ENCODE data around the gene CERKL. TPM values are rescaled to one million over a fixed set of nuclear protein-coding genes. Genes with fewer than 3 reads are reported as not detected.

The CERKL gene
- total RNA-seq, 2 experiments from 2014 or later = not detected

DNA sequence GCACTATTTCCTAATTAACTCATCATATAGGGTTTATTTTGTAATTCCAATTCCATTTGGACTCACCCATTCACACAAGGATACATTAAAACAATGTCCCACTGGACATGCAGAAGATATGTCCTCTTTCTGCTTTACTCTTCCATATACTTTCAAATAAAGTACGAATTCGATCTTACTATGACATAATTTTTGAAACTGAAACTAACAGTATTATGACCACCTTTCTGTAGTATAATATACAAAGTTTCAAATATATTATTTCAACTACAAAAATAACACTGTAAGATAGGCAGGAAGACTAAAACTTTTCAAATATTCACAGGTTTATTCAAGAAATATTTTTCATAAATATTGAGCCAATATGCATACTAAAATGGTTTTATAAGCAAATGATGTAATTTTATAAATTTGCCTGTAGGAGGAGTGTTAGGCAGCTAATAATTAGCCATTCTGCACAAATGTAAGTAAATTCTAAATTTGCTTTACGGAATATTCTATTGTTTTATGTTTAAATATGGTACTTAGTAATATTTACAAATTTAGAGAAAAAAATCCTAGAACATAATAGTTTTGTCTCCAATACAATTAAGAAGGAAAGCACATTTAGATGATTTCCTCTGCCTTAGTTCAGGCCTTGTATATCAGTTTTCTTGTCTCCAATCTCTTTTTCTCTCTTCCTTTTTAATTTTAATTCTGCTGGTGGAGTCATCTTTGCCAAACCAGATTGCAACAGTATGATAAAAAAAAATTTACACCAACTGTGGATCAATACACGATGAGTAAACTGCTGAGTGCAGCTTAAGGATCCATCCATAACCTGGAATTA is 85.9 kb downstream of the CERKL start:
- ATAC-seq = no peak
- CTCF ChIA-PET = interaction anchor here (3.9 kb wide), 1 partner anchor 144 kb away, joined by 34 read pairs; no protein-coding TSS in a partner anchor
- H3K36me3 Mint-ChIP-seq = no peaks in the 10 kb centered on the region
- peaks cover 12% of the 10 kb centered on the region for H3K27me3 Mint-ChIP-seq
- H3K4me3 Mint-ChIP-seq = no peak overlapping the region
- peaks cover 1% of the 10 kb centered on the region for H3K4me1 Mint-ChIP-seq
- H3K27ac Mint-ChIP-seq = no peak overlapping the region
- no peaks in the 10 kb centered on the region for H3K9me3 Mint-ChIP-seq (ENCODE audit: low read depth)
- DNase-seq = no peak

- CTCF ChIA-PET = interaction anchor here (3.9 kb wide), 1 partner anchor 145 kb away, joined by 34 read pairs; no protein-coding TSS in a partner anchor
- H3K27me3 Mint-ChIP-seq = peaks cover 12% of the 10 kb centered on the region
- peaks cover 1% of the 10 kb centered on the region for H3K4me1 Mint-ChIP-seq
- DNase-seq = no peak
- no peak for ATAC-seq
- H3K9me3 Mint-ChIP-seq (ENCODE audit: low read depth) = no peaks in the 10 kb centered on the region
- H3K36me3 Mint-ChIP-seq = no peaks in the 10 kb centered on the region
- H3K4me3 Mint-ChIP-seq = no peak overlapping the region
- H3K27ac Mint-ChIP-seq = no peak overlapping the region
Observed at GRCh38 chr2:181570059-181570458, 86.8 kb downstream of the CERKL start.

GRCh38 chr2:181566334-181567032 is 90.4 kb downstream of the CERKL start:
- ATAC-seq (no peak), DNase-seq (no peak)
- H3K4me3 Mint-ChIP-seq = no peak overlapping the region
- CTCF ChIA-PET = interaction anchor here (1.2 kb wide), 1 partner anchor 149 kb away, joined by 5 read pairs; no protein-coding TSS in a partner anchor
- H3K4me1 Mint-ChIP-seq = peaks cover 1% of the 10 kb centered on the region
- no peak overlapping the region for H3K27ac Mint-ChIP-seq
- H3K27me3 Mint-ChIP-seq = no peaks in the 10 kb centered on the region
- no peaks in the 10 kb centered on the region for H3K36me3 Mint-ChIP-seq
- no peaks in the 10 kb centered on the region for H3K9me3 Mint-ChIP-seq (ENCODE audit: low read depth)

GRCh38 chr2:181563101-181563692 is 93.7 kb downstream of the CERKL start:
- no peak for ATAC-seq
- no peaks in the 10 kb centered on the region for H3K27me3 Mint-ChIP-seq
- no peak for DNase-seq
- no peaks in the 10 kb centered on the region for H3K9me3 Mint-ChIP-seq (ENCODE audit: low read depth)
- H3K4me3 Mint-ChIP-seq = no peak overlapping the region
- no peaks in the 10 kb centered on the region for H3K4me1 Mint-ChIP-seq
- no peaks in the 10 kb centered on the region for H3K36me3 Mint-ChIP-seq
- H3K27ac Mint-ChIP-seq = no peak overlapping the region
- CTCF ChIA-PET = interaction anchor here (1.0 kb wide), 1 partner anchor 152 kb away, joined by 3 read pairs; no protein-coding TSS in a partner anchor

DNA sequence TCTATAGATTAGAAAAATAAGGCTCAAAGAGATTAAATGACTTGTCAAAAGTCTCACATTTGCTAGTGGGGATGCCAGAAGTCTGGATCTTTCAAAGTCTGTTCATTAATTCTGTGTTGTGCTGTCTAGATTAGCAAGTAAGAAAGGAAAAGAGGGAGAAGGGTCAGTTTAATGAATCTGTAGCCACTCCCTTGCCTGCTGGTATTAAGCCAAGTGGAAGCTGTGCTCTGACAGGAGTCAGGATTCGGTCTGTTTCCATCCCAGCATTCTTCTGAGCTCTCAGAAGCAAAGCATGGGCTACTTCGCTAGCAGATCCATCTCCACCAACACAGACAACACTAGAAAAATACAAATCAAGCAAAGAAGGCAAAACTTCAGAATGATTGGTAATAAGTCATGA is 98.5 kb downstream of the CERKL start:
- H3K4me3 Mint-ChIP-seq = no peak overlapping the region
- no peak for ATAC-seq
- H3K36me3 Mint-ChIP-seq = peaks cover 7% of the 10 kb centered on the region
- CTCF ChIA-PET = interaction anchor here (0.8 kb wide), 1 partner anchor 12 kb away, joined by 3 read pairs; no protein-coding TSS in a partner anchor
- no peak for DNase-seq
- no peaks in the 10 kb centered on the region for H3K9me3 Mint-ChIP-seq (ENCODE audit: low read depth)
- H3K4me1 Mint-ChIP-seq = no peaks in the 10 kb centered on the region
- H3K27ac Mint-ChIP-seq = no peak overlapping the region
- H3K27me3 Mint-ChIP-seq = no peaks in the 10 kb centered on the region

DNA sequence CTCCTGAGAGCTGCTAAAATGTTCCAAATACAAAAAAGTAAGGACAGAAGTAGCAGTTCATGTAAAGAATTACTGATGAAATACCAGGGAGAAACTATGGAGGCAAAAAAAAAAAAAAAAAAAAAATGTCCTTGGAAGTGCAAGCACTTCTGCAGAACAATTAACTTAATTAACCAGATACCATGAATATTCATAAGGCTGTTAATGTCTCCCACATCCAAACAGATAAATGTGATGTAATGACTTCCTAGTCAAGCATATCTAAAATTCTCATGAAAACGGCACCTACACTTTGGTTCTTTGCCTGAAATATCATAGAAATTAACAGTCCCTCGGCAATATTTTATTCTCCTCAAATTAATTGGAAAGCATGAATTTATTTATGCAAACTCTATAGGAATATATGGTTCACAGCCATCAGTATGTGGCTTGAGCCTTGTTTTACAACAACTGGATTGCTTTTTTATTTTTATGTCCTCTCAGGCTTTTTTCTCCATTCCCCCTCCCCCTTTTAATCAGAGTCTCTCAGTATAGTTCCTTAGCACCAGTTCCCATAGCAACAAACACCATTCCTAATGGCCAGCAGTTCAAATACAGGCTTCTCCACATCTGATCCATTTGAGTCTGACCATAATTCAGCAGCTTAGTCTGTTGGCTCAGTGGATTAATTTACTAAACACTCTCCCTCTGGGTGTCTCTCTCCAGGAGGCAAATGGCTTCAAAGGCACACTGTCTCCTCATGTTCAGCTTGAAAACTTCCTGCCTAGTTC is 102.7 kb downstream of the CERKL start:
- CTCF ChIA-PET = interaction anchor here (1.0 kb wide), 1 partner anchor 9 kb away, joined by 3 read pairs; no protein-coding TSS in a partner anchor
- no peaks in the 10 kb centered on the region for H3K9me3 Mint-ChIP-seq (ENCODE audit: low read depth)
- H3K27me3 Mint-ChIP-seq = no peaks in the 10 kb centered on the region
- no peak overlapping the region for H3K4me3 Mint-ChIP-seq
- no peak for ATAC-seq
- no peak overlapping the region for H3K27ac Mint-ChIP-seq
- H3K36me3 Mint-ChIP-seq = peaks cover 15% of the 10 kb centered on the region
- DNase-seq = no peak
- H3K4me1 Mint-ChIP-seq = no peaks in the 10 kb centered on the region

GRCh38 chr2:181553244-181553643 is 103.7 kb downstream of the CERKL start:
- Mint-ChIP-seq H3K27ac (no peak overlapping the region), H3K4me3 (no peak overlapping the region), H3K36me3 (peaks cover 17% of the 10 kb centered on the region), H3K4me1 (no peaks in the 10 kb centered on the region), H3K27me3 (no peaks in the 10 kb centered on the region), H3K9me3 (ENCODE audit: low read depth) (no peaks in the 10 kb centered on the region)
- no peak for ATAC-seq
- DNase-seq = no peak
- CTCF ChIA-PET = interaction anchor here (1.0 kb wide), 1 partner anchor 8 kb away, joined by 3 read pairs; no protein-coding TSS in a partner anchor

DNA sequence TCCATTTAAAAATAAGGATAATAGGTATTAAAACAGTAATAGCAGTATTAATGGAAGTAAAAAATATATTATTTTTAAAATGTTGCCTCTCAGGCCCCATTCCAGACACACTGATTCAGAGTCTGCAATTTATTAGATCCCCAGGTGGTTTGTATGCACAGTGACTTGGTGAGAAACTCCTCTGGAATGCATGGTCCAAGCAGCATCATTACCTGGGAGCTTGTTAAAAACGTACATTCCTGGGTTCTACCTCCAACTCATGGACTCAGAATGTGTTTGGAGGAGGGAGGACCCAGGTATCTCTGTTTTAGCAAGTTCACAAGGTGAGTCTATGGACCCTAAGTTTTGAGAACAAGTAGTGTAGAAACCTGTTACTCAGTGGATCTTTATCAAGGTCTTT is 104.1 kb downstream of the CERKL start:
- Mint-ChIP-seq H3K36me3 (peaks cover 19% of the 10 kb centered on the region), H3K27ac (no peak overlapping the region), H3K27me3 (no peaks in the 10 kb centered on the region), H3K4me3 (no peak overlapping the region), H3K9me3 (ENCODE audit: low read depth) (no peaks in the 10 kb centered on the region), H3K4me1 (no peaks in the 10 kb centered on the region)
- CTCF ChIA-PET = no interaction called here
- no peak for ATAC-seq
- no peak for DNase-seq

- peaks cover 28% of the 10 kb centered on the region for H3K36me3 Mint-ChIP-seq
- ATAC-seq = no peak
- H3K9me3 Mint-ChIP-seq (ENCODE audit: low read depth) = no peaks in the 10 kb centered on the region
- no peaks in the 10 kb centered on the region for H3K27me3 Mint-ChIP-seq
- DNase-seq = no peak
- CTCF ChIA-PET = interaction anchor here (1.0 to 1.4 kb wide), 2 partner anchors 13 to 169 kb away, joined by 3 read pairs; no protein-coding TSS in a partner anchor
- no peak overlapping the region for H3K4me3 Mint-ChIP-seq
- H3K27ac Mint-ChIP-seq = no peak overlapping the region
- H3K4me1 Mint-ChIP-seq = no peaks in the 10 kb centered on the region
Observed at GRCh38 chr2:181546086-181546485, 110.8 kb downstream of the CERKL start.

DNA sequence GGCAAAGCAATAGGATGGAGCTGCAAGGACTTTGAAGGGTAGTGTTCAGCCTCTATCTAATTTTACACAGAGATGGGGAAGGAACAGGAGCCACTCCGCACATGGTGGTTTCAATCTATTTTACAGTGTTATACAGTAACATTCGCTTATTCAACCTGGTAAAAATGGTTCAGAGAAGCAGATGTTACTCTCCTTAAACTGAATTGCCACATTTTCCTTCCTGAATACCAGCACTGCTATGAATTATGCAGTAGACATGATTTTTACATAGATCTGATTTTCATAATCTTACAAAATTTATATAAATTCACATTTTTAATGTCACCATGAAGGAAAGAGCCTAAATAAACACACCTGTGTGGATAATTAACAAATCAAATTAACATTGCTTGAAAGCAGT is 114.7 kb downstream of the CERKL start:
- CTCF ChIA-PET = no interaction called here
- no peaks in the 10 kb centered on the region for H3K27me3 Mint-ChIP-seq

DNA sequence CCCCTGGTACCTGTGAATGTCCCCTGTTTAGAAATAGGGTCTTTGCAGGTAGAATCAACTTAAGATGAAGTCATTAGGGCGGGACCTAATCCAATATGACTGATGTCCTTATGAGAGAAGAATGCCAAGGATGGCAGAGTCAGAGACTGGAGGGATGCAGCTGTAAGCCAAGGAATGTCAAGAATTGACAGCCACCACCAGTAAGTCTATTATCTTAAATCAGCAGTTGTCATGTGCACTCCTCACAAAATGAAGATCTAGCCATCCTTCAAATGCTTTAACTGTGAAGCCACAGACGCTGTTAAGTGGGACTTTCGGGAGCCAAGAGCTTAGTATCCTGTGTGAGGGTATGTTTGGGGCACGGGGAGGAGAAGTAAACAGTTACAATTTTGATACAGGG is 116.5 kb downstream of the CERKL start:
- ATAC-seq = no peak
- no peak overlapping the region for H3K27ac Mint-ChIP-seq
- CTCF ChIA-PET = no interaction called here
- no peaks in the 10 kb centered on the region for H3K9me3 Mint-ChIP-seq (ENCODE audit: low read depth)
- no peak for DNase-seq
- H3K4me1 Mint-ChIP-seq = no peaks in the 10 kb centered on the region
- H3K27me3 Mint-ChIP-seq = no peaks in the 10 kb centered on the region
- no peak overlapping the region for H3K4me3 Mint-ChIP-seq
- H3K36me3 Mint-ChIP-seq = peaks cover 50% of the 10 kb centered on the region

More for the DNA sequence above, 114.7 kb downstream of the CERKL start:
- Mint-ChIP-seq H3K4me3 (no peak overlapping the region), H3K4me1 (no peaks in the 10 kb centered on the region), H3K27ac (no peak overlapping the region), H3K36me3 (peaks cover 50% of the 10 kb centered on the region), H3K9me3 (ENCODE audit: low read depth) (no peaks in the 10 kb centered on the region)
- ATAC-seq (no peak), DNase-seq (no peak)

- H3K4me3 Mint-ChIP-seq = no peak overlapping the region
- peaks cover 4% of the 10 kb centered on the region for H3K4me1 Mint-ChIP-seq
- H3K9me3 Mint-ChIP-seq (ENCODE audit: low read depth) = no peaks in the 10 kb centered on the region
- H3K36me3 Mint-ChIP-seq = peaks cover 84% of the 10 kb centered on the region
- H3K27ac Mint-ChIP-seq = no peak overlapping the region
- DNase-seq = no peak
- CTCF ChIA-PET = interaction anchor here (0.9 kb wide), 1 partner anchor 42 kb away, joined by 3 read pairs; no protein-coding TSS in a partner anchor
- H3K27me3 Mint-ChIP-seq = no peaks in the 10 kb centered on the region
- ATAC-seq = no peak
Observed at GRCh38 chr2:181536730-181537129, 120.2 kb downstream of the CERKL start.

- DNase-seq (no peak), ATAC-seq (no peak)
- no peaks in the 10 kb centered on the region for H3K9me3 Mint-ChIP-seq (ENCODE audit: low read depth)
- H3K4me3 Mint-ChIP-seq = no peak overlapping the region
- no peak overlapping the region for H3K27ac Mint-ChIP-seq
- CTCF ChIA-PET = no interaction called here
- no peaks in the 10 kb centered on the region for H3K27me3 Mint-ChIP-seq
- H3K4me1 Mint-ChIP-seq = peaks cover 6% of the 10 kb centered on the region
- H3K36me3 Mint-ChIP-seq = peaks cover 70% of the 10 kb centered on the region
Observed at GRCh38 chr2:181528441-181528840, 128.5 kb downstream of the CERKL start.
